Activated CD4-positive, CD25-positive, alpha-beta regulatory T cell treated with anti-CD3 and anti-CD28 coated beads, Interleukin-2, amount 50 U/mL, for 24 hours (primary cell): ENCODE results near the gene GRIK2.

Source experiments
- ATAC-seq, 2 donors: fragments of 150-1000 bp; cut with Tn5 transposase; one replicate each; pipeline ENCODE4 v1.10.0; 2021; ENCODE audit warnings: mild to moderate bottlenecking in 1 of 2, moderate library complexity in 1 of 2

Gene GRIK2

GRCh38 chr6:101728388-101728787 is 334.9 kb downstream of the GRIK2 start:
- ATAC-seq = no peak

GRCh38 chr6:101728956-101729355 is 335.4 kb downstream of the GRIK2 start:
- ATAC-seq = no peak

GRCh38 chr6:101730954-101731353 is 337.4 kb downstream of the GRIK2 start:
- no peak for ATAC-seq

- no peak for ATAC-seq
These were observed 340.4 kb downstream of the GRIK2 start for GRCh38 chr6:101733899-101734298.

GRCh38 chr6:101738481-101738880 is 345.0 kb downstream of the GRIK2 start:
- no peak for ATAC-seq

- ATAC-seq = no peak
These were observed 347.1 kb downstream of the GRIK2 start for GRCh38 chr6:101740631-101741030.

- ATAC-seq = no peak
These were observed 348.1 kb downstream of the GRIK2 start for GRCh38 chr6:101741474-101742171.

GRCh38 chr6:101747160-101747559 is 353.7 kb downstream of the GRIK2 start:
- ATAC-seq = no peak

GRCh38 chr6:101747716-101748115 is 354.2 kb downstream of the GRIK2 start:
- no peak for ATAC-seq

GRCh38 chr6:101755931-101756330 is 362.4 kb downstream of the GRIK2 start:
- ATAC-seq = no peak

- ATAC-seq = no peak
These were observed 364.9 kb downstream of the GRIK2 start for GRCh38 chr6:101758368-101758767.

- no peak for ATAC-seq
These were observed 367.5 kb downstream of the GRIK2 start for GRCh38 chr6:101760843-101761621.

GRCh38 chr6:101762851-101763250 is 369.3 kb downstream of the GRIK2 start:
- ATAC-seq = no peak

- ATAC-seq = no peak
These were observed 371.8 kb downstream of the GRIK2 start for GRCh38 chr6:101765281-101765680.

- no peak for ATAC-seq
These were observed 376.6 kb downstream of the GRIK2 start for GRCh38 chr6:101770116-101770515.

- ATAC-seq = no peak
These were observed 383.4 kb downstream of the GRIK2 start for GRCh38 chr6:101776919-101777350.

GRCh38 chr6:101777646-101778045 is 384.1 kb downstream of the GRIK2 start:
- ATAC-seq = no peak

- no peak for ATAC-seq
These were observed 385.7 kb downstream of the GRIK2 start for GRCh38 chr6:101779051-101779844.

- ATAC-seq = no peak
These were observed 389.8 kb downstream of the GRIK2 start for GRCh38 chr6:101783287-101783686.

- ATAC-seq = no peak
These were observed 390.6 kb downstream of the GRIK2 start for GRCh38 chr6:101784094-101784493.

GRCh38 chr6:101799531-101799930 is 406.0 kb downstream of the GRIK2 start:
- no peak for ATAC-seq

- ATAC-seq = no peak
These were observed 407.1 kb downstream of the GRIK2 start for GRCh38 chr6:101800598-101800997.

GRCh38 chr6:101803136-101803535 is 409.6 kb downstream of the GRIK2 start:
- ATAC-seq = no peak
